Stimulated activated CD4-positive, alpha-beta T cell treated with anti-CD3 and anti-CD28 coated beads, Interleukin-2, amount 100 ng/mL, for 48 hours (primary cell): Measurements from ENCODE around the gene SLC2A3.
"Not testable (repeated sequence)": the region's sequence is repeated elsewhere in the genome, so short reads cannot be mapped to it uniquely, and the experiment has no call there.

Experiments
- DNase-seq, 2 donors: peaks; one replicate each; pipeline ENCODE4 v3.0.0-alpha.2; 2020

Gene SLC2A3

GRCh38 chr12:7950230-7950943, 14.4 kb upstream of the SLC2A3 start:
- DNase-seq: not testable (repeated sequence)

GRCh38 chr12:7948589-7949260, 12.7 kb upstream of the SLC2A3 start:
- DNase-seq: no peak

GRCh38 chr12:7947011-7947410, 11.0 kb upstream of the SLC2A3 start:
- no peak for DNase-seq

- not testable (repeated sequence) for DNase-seq
Observed at GRCh38 chr12:7944760-7945159, 8.8 kb upstream of the SLC2A3 start.

GRCh38 chr12:7940906-7941305, 4.9 kb upstream of the SLC2A3 start:
- no peak for DNase-seq

GRCh38 chr12:7937833-7938506, 2.0 kb upstream of the SLC2A3 start:
- no peak for DNase-seq

GRCh38 chr12:7934889-7935492, 996 bp downstream of the SLC2A3 start:
- no peak for DNase-seq

- DNase-seq: no peak
Observed at GRCh38 chr12:7934091-7934888, 1.7 kb downstream of the SLC2A3 start.

GRCh38 chr12:7933255-7933726, 2.7 kb downstream of the SLC2A3 start:
- DNase-seq: peak; percentile 53 to 67

GRCh38 chr12:7932599-7933240, 3.3 kb downstream of the SLC2A3 start:
- DNase-seq: not testable (repeated sequence)

GRCh38 chr12:7929083-7929792, 6.7 kb downstream of the SLC2A3 start:
- no peak for DNase-seq

- no peak for DNase-seq
Observed at GRCh38 chr12:7927470-7927869, 8.5 kb downstream of the SLC2A3 start.

- not testable (repeated sequence) for DNase-seq
Observed at GRCh38 chr12:7926068-7926666, 9.8 kb downstream of the SLC2A3 start.

- DNase-seq: no peak
Observed at GRCh38 chr12:7923241-7924236, 12.4 kb downstream of the SLC2A3 start.

- DNase-seq: not testable (repeated sequence)
Observed at GRCh38 chr12:7921181-7921580, 14.8 kb downstream of the SLC2A3 start.

- not testable (repeated sequence) for DNase-seq
Observed at GRCh38 chr12:7918268-7918590, 17.8 kb downstream of the SLC2A3 start.

GRCh38 chr12:7917392-7918267, 18.4 kb downstream of the SLC2A3 start:
- no peak for DNase-seq

- DNase-seq: no peak
Observed at GRCh38 chr12:7916936-7917335, 19.1 kb downstream of the SLC2A3 start.
